Neural progenitor cell (in vitro differentiated cells): ENCODE results near the gene CTNNA3.

Experiments used
- EZH2 ChIP-seq: fragments of 200-600 bp; sonication (generic); IDR thresholded peaks from 2 replicates; pipeline ENCODE4 v1.6.1; 2017; ENCODE audit warnings: antibody characterized with exemption, mild to moderate bottlenecking, moderate library complexity
- EZH2phosphoT487 ChIP-seq: fragments of 200-600 bp; sonication (generic); IDR thresholded peaks from 2 replicates; pipeline ENCODE4 v1.6.1; 2017; ENCODE audit warnings: antibody characterized with exemption
- TF ChIP-seq, protein P1 (sequence below): fragments of 200-600 bp; sonication (generic); IDR thresholded peaks from 2 replicates; pipeline ENCODE4 v1.5.1; 2017; ENCODE audit warnings: antibody characterized with exemption, mild to moderate bottlenecking

DNA sequence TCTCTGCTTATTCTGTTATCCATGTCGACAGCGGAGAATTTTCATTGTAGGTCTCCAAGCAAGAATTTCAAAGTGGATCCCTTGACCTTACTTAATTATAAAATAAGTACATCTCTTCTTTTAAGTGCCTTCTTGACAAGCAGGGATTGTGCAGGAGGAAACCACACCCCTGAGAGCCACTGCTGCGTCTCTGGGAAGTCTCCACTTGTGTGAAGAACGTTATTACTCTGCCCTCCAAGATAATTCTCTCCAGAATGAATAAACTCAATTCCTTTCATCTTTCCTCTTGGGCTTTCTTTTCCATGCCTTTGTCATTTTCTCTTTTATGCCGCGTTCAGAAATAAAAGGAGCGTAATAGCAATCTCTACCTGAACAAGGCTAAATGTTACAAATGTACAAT lies 1801.0 kb downstream of the CTNNA3 start:
- TF ChIP-seq, protein P1, sequence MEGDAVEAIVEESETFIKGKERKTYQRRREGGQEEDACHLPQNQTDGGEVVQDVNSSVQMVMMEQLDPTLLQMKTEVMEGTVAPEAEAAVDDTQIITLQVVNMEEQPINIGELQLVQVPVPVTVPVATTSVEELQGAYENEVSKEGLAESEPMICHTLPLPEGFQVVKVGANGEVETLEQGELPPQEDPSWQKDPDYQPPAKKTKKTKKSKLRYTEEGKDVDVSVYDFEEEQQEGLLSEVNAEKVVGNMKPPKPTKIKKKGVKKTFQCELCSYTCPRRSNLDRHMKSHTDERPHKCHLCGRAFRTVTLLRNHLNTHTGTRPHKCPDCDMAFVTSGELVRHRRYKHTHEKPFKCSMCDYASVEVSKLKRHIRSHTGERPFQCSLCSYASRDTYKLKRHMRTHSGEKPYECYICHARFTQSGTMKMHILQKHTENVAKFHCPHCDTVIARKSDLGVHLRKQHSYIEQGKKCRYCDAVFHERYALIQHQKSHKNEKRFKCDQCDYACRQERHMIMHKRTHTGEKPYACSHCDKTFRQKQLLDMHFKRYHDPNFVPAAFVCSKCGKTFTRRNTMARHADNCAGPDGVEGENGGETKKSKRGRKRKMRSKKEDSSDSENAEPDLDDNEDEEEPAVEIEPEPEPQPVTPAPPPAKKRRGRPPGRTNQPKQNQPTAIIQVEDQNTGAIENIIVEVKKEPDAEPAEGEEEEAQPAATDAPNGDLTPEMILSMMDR: no peak
- TF ChIP-seq EZH2 (no peak), EZH2phosphoT487 (no peak)
